B cell (primary cell): ENCODE results near the gene CEACAM1. TPM values are rescaled to one million over a fixed set of nuclear protein-coding genes. Genes with fewer than 3 reads are reported as not detected.

ENCODE experiments used
- ATAC-seq: fragments of 200-7000 bp; cut with Tn5 transposase; one replicate; pipeline ENCODE4 v1.10.0; 2021; ENCODE audit warnings: low read depth, mild to moderate bottlenecking, moderate number of reproducible peaks, moderate library complexity
- CTCF ChIA-PET: fragments of 350-600 bp; sonication (Branson Sonifier 250); formaldehyde crosslinking; loops from one replicate; lab custom pipeline; 2021; ENCODE audit warnings: antibody characterized with exemption, inconsistent platforms; lab: Charles Lee
- POLR2A ChIA-PET: fragments of 350-600 bp; sonication (Branson Sonifier 250); formaldehyde crosslinking; loops from one replicate; lab custom pipeline; 2021; ENCODE audit warnings: antibody characterized with exemption; lab: Charles Lee
- DNase-seq: peaks from one replicate; pipeline ENCODE4 v3.0.0; 2013
- H2AFZ ChIP-seq: 2 replicates; pipeline ENCODE4 v1.6.1; 2012; ENCODE audit warnings: mild to moderate bottlenecking, low read depth, low read length; ENCODE audit not compliant: insufficient read depth, poor library complexity, severe bottlenecking
- H3K27ac ChIP-seq, 2 donors: 1 replicate in 1 of 2; 2 replicates in 1 of 2; pipeline ENCODE4 v1.5.1; 2012 to 2013; ENCODE audit warnings: low read length in 2 of 2, mild to moderate bottlenecking in 2 of 2, moderate library complexity in 1 of 2
- H3K27me3 ChIP-seq, 4 experiments: fragments of 200-600 bp in 1 of 4; sonication (generic) in 1 of 4; replicated peaks in 1 of 4; 1 replicate in 2 of 4; 2 replicates in 2 of 4; pipeline versions ENCODE4 v1.6.1 to v1.7.0; 2013 to 2016; ENCODE audit warnings: low read length in 3 of 4, mild to moderate bottlenecking in 2 of 4, mixed read lengths in 1 of 4, moderate library complexity in 1 of 4; ENCODE audit not compliant: insufficient read depth in 4 of 4, control insufficient read depth in 3 of 4; ENCODE audit errors: control extremely low read depth in 1 of 4
- H3K36me3 ChIP-seq, 2 experiments: replicated peaks in 1 of 2; 1 replicate in 1 of 2; 2 replicates in 1 of 2; pipeline versions ENCODE4 v1.6.1 to v1.7.1; 2013; ENCODE audit warnings: low read length in 1 of 2; ENCODE audit not compliant: insufficient read depth in 2 of 2, control insufficient read depth in 1 of 2; ENCODE audit errors: control extremely low read depth in 1 of 2, extremely low read depth in 1 of 2
- H3K4me1 ChIP-seq, 2 donors: fragments of 200-600 bp in 1 of 2; sonication (generic) in 1 of 2; 1 replicate in 1 of 2; 2 replicates in 1 of 2; pipeline versions ENCODE4 v1.5.1 to v1.6.1; 2013 to 2017; ENCODE audit warnings: low read length in 2 of 2; ENCODE audit not compliant: control insufficient read depth in 2 of 2, insufficient read depth in 2 of 2
- H3K4me2 ChIP-seq: replicated peaks from 2 replicates; pipeline ENCODE3; 2012; ENCODE audit warnings: mild to moderate bottlenecking, low read depth, low read length; ENCODE audit not compliant: poor library complexity, severe bottlenecking
- H3K4me3 ChIP-seq, 5 experiments: fragments of 200-600 bp in 1 of 5; sonication (generic) in 1 of 5; 1 replicate in 3 of 5; 2 replicates in 2 of 5; pipeline versions ENCODE4 v1.5.1 to v1.7.0; 2011 to 2016; ENCODE audit warnings: low read length in 4 of 5, mild to moderate bottlenecking in 4 of 5, low read depth in 2 of 5, control low read depth in 1 of 5, moderate library complexity in 1 of 5; ENCODE audit not compliant: insufficient read depth in 1 of 5; ENCODE audit errors: control extremely low read depth in 1 of 5, extremely low read depth in 1 of 5
- H3K79me2 ChIP-seq: fragments of 200-600 bp; sonication (generic); one replicate; pipeline ENCODE4 v1.6.0; 2016; ENCODE audit warnings: low read length; ENCODE audit not compliant: control insufficient read depth, insufficient read depth
- H3K9ac ChIP-seq: fragments of 200-600 bp; sonication (generic); 2 replicates; pipeline ENCODE4 v1.6.1; 2017; ENCODE audit warnings: mild to moderate bottlenecking, low read length, moderate library complexity
- H3K9me3 ChIP-seq, 3 donors: one replicate each; pipeline versions ENCODE4 v1.6.1 to v1.7.1; 2013; ENCODE audit warnings: low read length in 2 of 3; ENCODE audit not compliant: control insufficient read depth in 2 of 3, insufficient read depth in 1 of 3; ENCODE audit errors: control extremely low read depth in 1 of 3
- H4K20me1 ChIP-seq: 2 replicates; pipeline ENCODE4 v1.6.0; 2012; ENCODE audit warnings: mild to moderate bottlenecking, low read length; ENCODE audit not compliant: insufficient read depth, control insufficient read depth, poor library complexity, severe bottlenecking
- H3K27ac Mint-ChIP-seq: one replicate; pipeline ENCODE4 v1.8.0; 2021; ENCODE audit warnings: mixed read lengths
- H3K27me3 Mint-ChIP-seq: one replicate; pipeline ENCODE4 v1.8.0; 2021; ENCODE audit warnings: mixed read lengths
- H3K4me1 Mint-ChIP-seq: one replicate; pipeline ENCODE4 v1.8.0; 2021; ENCODE audit warnings: mixed read lengths
- H3K4me3 Mint-ChIP-seq: one replicate; pipeline ENCODE4 v1.8.0; 2021; ENCODE audit warnings: mixed read lengths
- H3K9me3 Mint-ChIP-seq: one replicate; pipeline ENCODE4 v1.8.0; 2022; ENCODE audit warnings: mixed read lengths; ENCODE audit not compliant: insufficient read depth
- EZH2 ChIP-seq: IDR thresholded peaks from 2 replicates; pipeline ENCODE4 v1.6.1; 2012; ENCODE audit warnings: borderline replicate concordance, low read depth, mild to moderate bottlenecking, moderate library complexity, low read length; ENCODE audit not compliant: insufficient read depth, poor library complexity, severe bottlenecking
- WGBS: methylation state at CpG from one replicate; pipeline ENCODE4 v1.1.5; 2013; ENCODE audit warnings: missing lambda C conversion rate; ENCODE audit not compliant: insufficient coverage; 5-methylcytosine and 5-hydroxymethylcytosine counted together
- intact Hi-C: fragments of 100-400 bp; cut with micrococcal nuclease; formaldehyde crosslinking; loops from one replicate; pipeline ENCODE4 v1.10.0; 2022
- polyA plus RNA-seq: library from polyadenylated mRNA; depleted of rRNA; stranded (reverse); fragments of >200 nt; gene quantifications from 2 replicates; pipeline ENCODE4 v1.2.3, GENCODE V29; 2012
- total RNA-seq, 2 donors: library from RNA; stranded (reverse); fragments of 120-200 nt in 1 of 2; gene quantifications; 1 replicate in 1 of 2; 2 replicates in 1 of 2; pipeline versions ENCODE4 v1.2.3 to v1.2.4, GENCODE V29; 2013 to 2022
- TF ChIP-seq, protein P1 (sequence below): fragments of 200-600 bp; IDR thresholded peaks from one replicate; pipeline ENCODE4 v1.8.0; 2022; ENCODE audit warnings: antibody characterized with exemption, mild to moderate bottlenecking

Gene CEACAM1
- total and polyA plus RNA-seq, 2 donors (not counting 1 experiment from before 2014, with no cell fraction given) = 8.8 to 14.6 TPM

GRCh38 chr19:42577016-42577415 is 48.7 kb upstream of the CEACAM1 start:
- intact Hi-C loops = no loop called here
- DNase-seq (no peak), ATAC-seq (no peak)
- H3K27me3 ChIP-seq = no peaks in the 10 kb centered on the region
- Mint-ChIP-seq H3K4me3 (peak overlapping the region; percentile 52), H3K9me3 (no peaks in the 10 kb centered on the region), H3K27me3 (peaks cover 13% of the 10 kb centered on the region), H3K27ac (peak overlapping the region; percentile 64), H3K4me1 (peaks cover 35% of the 10 kb centered on the region)
- H3K79me2 ChIP-seq = no peaks in the 10 kb centered on the region
- 100% methylated on average over 1 of the region's 1 CpG for WGBS
- H3K27ac ChIP-seq = peak overlapping the region; percentile 50 to 69
- peak overlapping the region; percentile 59 for H3K4me2 ChIP-seq
- CTCF ChIA-PET = interaction anchor here (1.2 to 1.9 kb wide), 4 partner anchors 9 to 26 kb away, joined by 4 to 8 read pairs (median 6); no protein-coding TSS in a partner anchor
- no peaks in the 10 kb centered on the region for H3K36me3 ChIP-seq
- H3K4me1 ChIP-seq = peaks cover 26 to 28% of the 10 kb centered on the region in 2 donors
- H3K4me3 ChIP-seq = no peak overlapping the region
- no peaks in the 10 kb centered on the region for H4K20me1 ChIP-seq
- H2AFZ ChIP-seq = no peak overlapping the region
- POLR2A ChIA-PET = no interaction called here
- no peaks in the 10 kb centered on the region for H3K9me3 ChIP-seq
- TF ChIP-seq EZH2 = no peak
- TF ChIP-seq, protein P1, sequence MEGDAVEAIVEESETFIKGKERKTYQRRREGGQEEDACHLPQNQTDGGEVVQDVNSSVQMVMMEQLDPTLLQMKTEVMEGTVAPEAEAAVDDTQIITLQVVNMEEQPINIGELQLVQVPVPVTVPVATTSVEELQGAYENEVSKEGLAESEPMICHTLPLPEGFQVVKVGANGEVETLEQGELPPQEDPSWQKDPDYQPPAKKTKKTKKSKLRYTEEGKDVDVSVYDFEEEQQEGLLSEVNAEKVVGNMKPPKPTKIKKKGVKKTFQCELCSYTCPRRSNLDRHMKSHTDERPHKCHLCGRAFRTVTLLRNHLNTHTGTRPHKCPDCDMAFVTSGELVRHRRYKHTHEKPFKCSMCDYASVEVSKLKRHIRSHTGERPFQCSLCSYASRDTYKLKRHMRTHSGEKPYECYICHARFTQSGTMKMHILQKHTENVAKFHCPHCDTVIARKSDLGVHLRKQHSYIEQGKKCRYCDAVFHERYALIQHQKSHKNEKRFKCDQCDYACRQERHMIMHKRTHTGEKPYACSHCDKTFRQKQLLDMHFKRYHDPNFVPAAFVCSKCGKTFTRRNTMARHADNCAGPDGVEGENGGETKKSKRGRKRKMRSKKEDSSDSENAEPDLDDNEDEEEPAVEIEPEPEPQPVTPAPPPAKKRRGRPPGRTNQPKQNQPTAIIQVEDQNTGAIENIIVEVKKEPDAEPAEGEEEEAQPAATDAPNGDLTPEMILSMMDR = no peak
- H3K9ac ChIP-seq = no peak overlapping the region

GRCh38 chr19:42576241-42576640 is 48.0 kb upstream of the CEACAM1 start:
- Histone ChIP-seq H3K79me2 (no peaks in the 10 kb centered on the region), H3K27ac (peak overlapping the region; percentile 29 to 69), H3K4me2 (peak overlapping the region; percentile 59), H3K27me3 (no peaks in the 10 kb centered on the region), H2AFZ (peak overlapping the region; percentile 27), H3K36me3 (no peaks in the 10 kb centered on the region), H3K4me3 (peak overlapping the region in 1 of 5 experiments; percentile 15), H3K9me3 (no peaks in the 10 kb centered on the region), H4K20me1 (no peaks in the 10 kb centered on the region), H3K9ac (peak overlapping the region; percentile 22), H3K4me1 (peaks cover 26 to 28% of the 10 kb centered on the region in 2 donors)
- Mint-ChIP-seq H3K4me1 (peaks cover 35% of the 10 kb centered on the region), H3K4me3 (peak overlapping the region; percentile 52), H3K27ac (peak overlapping the region; percentile 64), H3K27me3 (peaks cover 13% of the 10 kb centered on the region), H3K9me3 (no peaks in the 10 kb centered on the region)
- ChIA-PET CTCF (interaction anchor here (1.2 to 1.9 kb wide), 4 partner anchors 9 to 27 kb away, joined by 4 to 8 read pairs (median 6); no protein-coding TSS in a partner anchor), POLR2A (no interaction called here)
- WGBS = 0% methylated on average over 1 of the region's 2 CpGs
- TF ChIP-seq, protein P1 = no peak
- no peak for TF ChIP-seq EZH2
- DNase-seq = peak; percentile 46
- peak; percentile 45 for ATAC-seq
- intact Hi-C loops = no loop called here
